Measurements from ENCODE around the gene HOXD11.
A peak's percentile ranks its signal among the peaks of the same experiment; 100 is the strongest.

HOXD11 gene

GRCh38 chr2:176132205-176133171, 25.4 kb downstream of the HOXD11 start:
- no peak for DNase-seq (ENCODE audit: low spot score)

DNA sequence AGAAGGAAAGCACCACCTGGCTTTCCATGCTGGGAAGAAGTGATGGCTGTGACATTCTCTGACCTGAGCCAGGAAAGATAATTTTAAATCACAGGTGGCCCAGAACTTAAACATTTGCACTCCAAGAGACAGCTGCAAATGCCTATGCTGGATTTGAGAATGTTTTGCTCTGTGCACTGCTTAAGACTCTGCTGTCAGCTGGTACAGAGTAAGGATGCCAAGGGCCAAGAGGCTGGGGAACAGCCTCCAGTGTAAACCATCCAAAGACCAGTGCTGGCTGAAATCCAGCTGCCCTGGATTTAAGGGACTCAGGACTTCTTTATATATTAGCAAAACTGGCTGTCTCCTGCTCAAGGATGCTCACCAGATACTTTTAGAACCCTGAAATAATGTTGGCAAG, 26.3 kb downstream of the HOXD11 start:
- no peak for DNase-seq (ENCODE audit: low spot score)

GRCh38 chr2:176134035-176134434, 27.0 kb downstream of the HOXD11 start:
- DNase-seq (ENCODE audit: low spot score): no peak

DNA sequence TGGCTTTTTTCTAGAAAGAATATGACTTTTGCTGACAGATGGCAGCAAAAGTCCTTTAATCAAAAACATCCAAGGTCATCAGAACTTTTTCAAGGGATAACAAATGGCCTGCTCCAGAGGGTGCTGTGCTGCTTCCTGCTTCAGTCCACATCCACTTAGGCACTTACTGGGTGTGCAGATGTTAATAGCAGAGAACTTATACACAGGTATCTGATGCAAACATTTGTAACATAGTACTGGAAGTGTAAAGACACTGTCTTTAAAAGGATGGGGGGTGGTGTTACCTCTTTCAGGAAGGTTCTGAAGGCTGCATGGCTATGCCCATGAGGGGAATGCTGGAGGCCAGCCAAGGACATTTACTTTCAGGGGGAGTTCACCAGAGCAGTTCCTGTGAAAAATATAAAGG, 28.0 kb downstream of the HOXD11 start:
- DNase-seq (ENCODE audit: low spot score): no peak

- peak; percentile 50 for DNase-seq (ENCODE audit: low spot score)
Observed at GRCh38 chr2:176136374-176137251, 29.5 kb downstream of the HOXD11 start.

- no peak for DNase-seq (ENCODE audit: low spot score)
Observed at GRCh38 chr2:176137252-176137580, 30.1 kb downstream of the HOXD11 start.

GRCh38 chr2:176137906-176138305, 30.8 kb downstream of the HOXD11 start:
- no peak for DNase-seq (ENCODE audit: low spot score)

DNA sequence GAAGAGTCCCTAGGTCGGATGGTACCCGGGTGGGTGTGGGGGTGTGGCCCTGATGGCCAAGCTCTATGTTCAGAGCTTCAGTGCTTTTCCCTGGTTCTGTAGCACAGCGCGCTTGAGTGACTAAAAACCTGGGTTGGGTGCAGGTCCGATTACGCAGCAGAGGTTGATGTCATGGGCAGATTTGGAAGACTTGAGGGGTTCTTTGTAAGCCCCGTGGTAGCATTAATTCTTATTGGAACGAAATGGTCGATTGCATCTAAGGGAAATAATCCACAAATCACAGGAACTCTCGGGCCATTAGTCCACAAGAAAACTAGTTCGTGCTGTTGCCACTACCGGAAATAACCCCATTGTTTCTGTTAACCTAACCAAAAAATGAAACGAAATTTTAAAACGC, 31.4 kb downstream of the HOXD11 start:
- no peak for DNase-seq (ENCODE audit: low spot score)

DNA sequence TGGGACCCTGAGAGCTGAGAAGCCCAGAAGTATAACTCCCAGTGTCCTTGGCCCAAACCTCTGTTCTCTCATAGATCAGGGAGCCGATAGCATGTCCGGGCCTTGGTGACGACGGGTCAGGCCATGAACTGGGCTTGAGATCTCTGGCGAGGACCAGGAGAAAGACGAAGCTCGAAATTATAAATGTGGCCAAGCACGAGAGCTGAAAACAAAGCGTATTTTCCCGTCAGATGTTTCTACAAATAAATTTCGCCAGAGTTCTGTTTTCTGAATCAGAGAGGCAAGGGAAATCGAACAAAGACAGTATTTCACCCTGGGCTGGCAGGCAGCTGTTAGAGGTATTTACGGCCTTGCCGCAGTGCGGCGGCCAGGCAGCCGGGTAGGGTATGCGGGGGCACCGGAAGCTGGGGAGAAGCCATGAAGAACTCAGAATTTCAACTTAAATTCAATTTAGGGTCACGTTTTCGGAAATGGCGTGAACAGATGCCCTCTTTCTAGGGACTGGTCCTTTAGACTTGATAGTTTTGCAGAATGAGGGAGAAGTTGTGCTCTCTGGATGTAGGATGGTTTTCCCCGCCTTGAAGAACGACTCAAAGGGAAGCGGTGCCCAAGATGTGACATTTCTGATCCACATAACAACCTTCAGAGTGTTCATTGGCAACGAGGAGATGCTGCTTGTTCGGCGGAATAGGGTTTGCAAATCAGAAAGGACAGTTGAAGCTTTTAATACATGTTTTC, 32.0 kb downstream of the HOXD11 start:
- DNase-seq (ENCODE audit: low spot score): no peak

GRCh38 chr2:176139661-176140512, 32.8 kb downstream of the HOXD11 start:
- no peak for DNase-seq (ENCODE audit: low spot score)

DNA sequence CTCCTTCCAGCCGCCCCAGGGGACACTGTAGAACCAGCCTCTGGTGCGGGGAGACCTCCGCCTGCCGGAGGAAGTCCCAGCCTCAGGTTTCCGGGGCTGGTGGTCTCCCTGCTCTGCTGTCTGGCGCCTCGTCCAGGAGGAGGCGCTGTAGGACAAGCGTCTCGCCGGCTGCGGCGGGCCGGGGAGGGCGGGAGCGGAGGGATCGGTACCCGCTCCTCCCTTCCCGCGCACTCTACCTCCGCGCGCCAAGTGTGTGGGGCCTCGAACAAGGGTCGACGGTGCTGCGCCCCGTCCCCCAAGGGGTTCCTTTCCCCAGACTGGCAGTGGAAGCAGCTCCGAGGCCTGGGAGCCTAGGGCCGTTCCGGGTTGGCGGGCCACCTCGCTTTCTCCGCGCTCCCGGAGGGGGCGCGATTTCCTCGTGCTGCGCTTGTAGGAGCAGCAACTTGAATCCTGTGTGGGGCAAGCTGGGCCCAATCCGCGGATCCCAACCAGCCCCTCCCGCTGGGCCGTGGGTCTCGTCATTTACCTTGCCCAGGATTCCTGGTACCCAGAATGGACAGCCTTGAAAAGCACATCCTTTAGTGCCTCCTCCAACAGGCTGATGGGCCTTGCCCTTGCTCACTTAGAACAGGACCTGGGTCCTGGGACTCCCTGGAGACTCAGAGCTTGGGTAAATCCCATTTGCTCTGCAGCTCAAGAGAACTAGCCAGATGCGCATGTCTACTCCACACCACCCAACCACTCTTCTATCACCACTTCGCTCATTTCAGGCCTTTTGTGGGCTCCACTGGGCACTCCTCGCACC, 33.6 kb downstream of the HOXD11 start:
- peak; percentile 94 for DNase-seq (ENCODE audit: low spot score)

GRCh38 chr2:176142281-176142680, 35.2 kb downstream of the HOXD11 start:
- no peak for DNase-seq (ENCODE audit: low spot score)

- DNase-seq (ENCODE audit: low spot score): no peak
Observed at GRCh38 chr2:176145085-176145969, 38.2 kb downstream of the HOXD11 start.

DNA sequence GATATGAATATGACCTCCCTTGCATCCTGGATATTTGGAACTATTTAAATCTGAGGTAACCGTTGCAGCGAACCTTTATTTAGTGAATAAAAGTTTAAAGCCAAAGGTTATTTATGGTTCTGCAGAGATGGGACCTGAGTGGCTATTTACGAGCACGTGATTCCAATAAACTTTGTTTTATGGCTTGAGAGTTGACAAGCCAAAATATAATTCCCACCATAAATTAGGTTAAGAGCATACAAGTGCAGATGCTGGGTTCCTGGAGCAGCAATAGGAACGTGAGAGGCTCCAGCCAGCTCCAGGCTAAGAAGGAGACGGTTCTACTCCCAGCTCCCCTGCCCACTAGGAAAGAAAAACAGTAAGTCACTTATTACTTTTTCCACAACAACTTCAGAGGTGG, 39.0 kb downstream of the HOXD11 start:
- no peak for DNase-seq (ENCODE audit: low spot score)

DNA sequence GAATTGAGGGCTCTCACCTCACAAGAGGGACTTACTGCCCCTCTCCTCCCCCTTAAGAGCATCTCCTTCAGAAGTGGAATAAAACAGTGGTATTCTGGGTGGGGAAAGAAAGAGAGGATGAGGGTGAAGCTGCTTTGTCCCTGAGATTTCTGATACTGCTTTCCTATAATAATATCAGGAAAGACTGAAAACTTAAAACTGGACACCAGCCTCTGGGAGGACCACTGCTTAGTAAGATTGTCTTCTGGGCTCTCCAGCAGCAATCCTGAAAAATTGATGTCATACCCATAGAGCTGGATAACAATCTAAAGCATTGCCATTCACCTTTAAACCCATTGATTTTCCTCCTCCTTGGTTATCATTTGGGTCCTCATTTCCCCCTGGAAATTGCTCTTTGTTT, 39.6 kb downstream of the HOXD11 start:
- no peak for DNase-seq (ENCODE audit: low spot score)

DNA sequence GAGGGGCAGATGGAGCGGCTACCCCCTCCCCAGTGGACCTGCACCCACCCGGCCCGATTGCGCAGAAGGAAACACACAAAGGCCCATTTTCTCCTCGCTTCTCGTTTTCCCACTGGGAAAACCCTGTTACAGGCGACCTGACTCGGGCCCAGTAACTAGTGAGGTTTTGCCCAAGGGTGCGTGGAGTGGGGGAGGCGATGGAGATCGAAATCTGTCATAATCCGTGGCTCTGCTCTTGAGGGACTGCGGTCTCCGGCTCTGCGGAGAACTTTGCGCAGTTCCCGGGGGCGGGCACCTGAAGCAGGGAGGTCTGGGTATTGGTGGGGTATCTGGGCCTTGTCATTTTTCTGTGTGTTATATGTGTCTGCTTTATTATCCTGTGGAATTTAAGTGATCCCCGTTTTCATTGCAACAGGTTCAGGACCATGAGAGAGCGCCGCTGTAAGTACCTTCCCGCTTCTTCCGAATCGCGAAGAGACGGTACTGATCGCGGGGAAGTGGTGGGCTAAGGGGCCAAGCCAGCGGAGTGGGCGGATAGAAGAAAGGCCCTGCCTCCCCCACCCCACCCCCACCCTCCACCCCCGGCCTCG, 40.2 kb downstream of the HOXD11 start:
- DNase-seq (ENCODE audit: low spot score): no peak

DNA sequence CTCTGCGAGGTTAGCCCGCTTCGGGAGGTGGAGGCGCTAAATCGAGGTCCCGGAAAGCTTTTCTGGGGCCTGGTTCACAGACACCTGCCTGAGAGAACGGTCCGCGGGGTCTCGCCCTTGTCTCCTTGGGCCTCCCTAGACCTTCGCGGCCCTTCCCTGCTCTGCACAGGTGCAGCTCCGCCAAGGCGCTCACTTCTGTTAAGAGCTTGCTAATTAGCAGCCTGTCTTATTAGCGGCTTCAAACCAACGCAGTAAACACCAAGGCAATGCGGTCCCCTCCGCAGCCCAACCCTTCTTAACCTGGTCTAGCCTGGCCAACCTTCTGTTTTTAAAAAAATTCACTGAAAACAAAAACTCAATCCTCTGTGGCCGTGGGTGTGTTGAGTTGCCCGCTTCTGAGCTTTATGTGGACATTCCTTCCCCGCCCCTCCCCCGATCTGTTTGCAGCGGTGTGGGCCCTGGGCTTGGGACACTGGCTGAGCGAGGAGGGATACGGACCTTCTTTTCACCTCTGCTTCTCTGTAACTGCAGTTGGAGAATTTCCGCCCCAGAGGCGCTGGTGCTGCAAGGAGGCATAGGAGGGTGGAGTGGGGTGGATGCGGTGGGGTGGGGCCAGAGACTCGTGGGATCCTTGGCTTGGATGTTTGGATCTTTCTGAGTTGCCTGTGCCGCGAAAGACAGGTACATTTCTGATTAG, 40.9 kb downstream of the HOXD11 start:
- DNase-seq (ENCODE audit: low spot score): no peak

DNA sequence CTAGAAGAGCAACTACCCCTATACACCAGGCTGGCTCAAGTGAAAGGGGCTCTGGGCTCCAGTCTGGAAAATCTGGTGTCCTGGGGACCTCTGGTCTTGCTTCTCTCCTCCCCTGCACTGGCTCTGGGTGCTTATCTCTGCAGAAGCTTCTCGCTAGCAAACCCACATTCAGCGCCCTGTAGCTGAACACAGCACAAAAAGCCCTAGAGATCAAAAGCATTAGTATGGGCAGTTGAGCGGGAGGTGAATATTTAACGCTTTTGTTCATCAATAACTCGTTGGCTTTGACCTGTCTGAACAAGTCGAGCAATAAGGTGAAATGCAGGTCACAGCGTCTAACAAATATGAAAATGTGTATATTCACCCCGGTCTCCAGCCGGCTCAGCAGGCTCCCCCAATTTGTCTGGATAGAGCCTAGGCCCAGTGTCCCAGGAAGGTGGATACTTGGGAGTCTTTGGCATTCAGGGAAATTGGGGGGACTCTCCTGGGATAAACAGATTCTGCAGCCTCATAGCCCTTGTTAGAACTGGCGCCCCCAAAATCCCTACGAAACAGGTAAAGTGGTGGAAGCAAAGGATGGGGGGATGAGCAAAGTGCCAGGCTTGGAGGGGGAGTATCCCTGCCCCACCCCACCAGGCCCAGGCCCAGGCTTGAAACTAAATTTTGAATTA, 41.8 kb downstream of the HOXD11 start:
- DNase-seq (ENCODE audit: low spot score): no peak

Measured in iPS-NIHi11 (cell line).